NT2/D1 (cell line): ENCODE results near the gene PTPRG.

Experiments
- DNase-seq: peaks from one replicate; pipeline ENCODE4 v3.0.0-alpha.2; 2011; ENCODE audit warnings: low read depth, low spot score
- H3K27me3 ChIP-seq: 2 replicates; pipeline ENCODE4 v1.6.0; 2011; ENCODE audit warnings: mild to moderate bottlenecking; ENCODE audit not compliant: insufficient read length, insufficient read depth
- H3K36me3 ChIP-seq: 2 replicates; pipeline ENCODE4 v1.6.1; 2011; ENCODE audit warnings: mild to moderate bottlenecking, low read length, mixed read lengths; ENCODE audit not compliant: insufficient read depth, insufficient read length
- H3K4me1 ChIP-seq: 2 replicates; pipeline ENCODE4 v1.5.1; 2011; ENCODE audit not compliant: insufficient read depth, insufficient read length
- H3K4me3 ChIP-seq: 2 replicates; pipeline ENCODE4 v1.5.1; 2011; ENCODE audit warnings: low read depth; ENCODE audit not compliant: insufficient read length
- H3K9ac ChIP-seq: 2 replicates; pipeline ENCODE4 v1.6.0; 2011; ENCODE audit warnings: low read depth; ENCODE audit not compliant: insufficient read length
- H3K9me3 ChIP-seq: 2 replicates; pipeline ENCODE4 v1.5.1; 2011; ENCODE audit warnings: mild to moderate bottlenecking, low read length; ENCODE audit not compliant: insufficient read depth
- SUZ12 ChIP-seq: IDR thresholded peaks from 2 replicates; pipeline ENCODE4 v1.6.1; 2011; ENCODE audit not compliant: insufficient read length, insufficient read depth; ENCODE audit errors: extremely low read depth
- YY1 ChIP-seq: IDR thresholded peaks from 2 replicates; pipeline ENCODE4 v1.6.1; 2011; ENCODE audit not compliant: insufficient read length, insufficient read depth
- ZNF274 ChIP-seq: IDR thresholded peaks from 2 replicates; pipeline ENCODE4 v1.6.1; 2011; ENCODE audit warnings: mild to moderate bottlenecking, low read depth, low read length

The PTPRG gene

GRCh38 chr3:61733876-61734275 is 172.5 kb downstream of the PTPRG start:
- no peak overlapping the region for H3K9ac ChIP-seq
- no peaks in the 10 kb centered on the region for H3K36me3 ChIP-seq
- no peak overlapping the region for H3K4me3 ChIP-seq
- no peaks in the 10 kb centered on the region for H3K9me3 ChIP-seq
- no peaks in the 10 kb centered on the region for H3K27me3 ChIP-seq
- TF ChIP-seq SUZ12 (no peak), ZNF274 (no peak), YY1 (no peak)
- H3K4me1 ChIP-seq = peaks cover 2% of the 10 kb centered on the region
- DNase-seq = no peak

- Histone ChIP-seq H3K4me3 (no peak overlapping the region), H3K9me3 (no peaks in the 10 kb centered on the region)
These were observed 173.6 kb downstream of the PTPRG start for GRCh38 chr3:61734749-61735686.

GRCh38 chr3:61736506-61736905 is 175.1 kb downstream of the PTPRG start:
- H3K4me1 ChIP-seq = no peaks in the 10 kb centered on the region
- no peaks in the 10 kb centered on the region for H3K9me3 ChIP-seq
- no peak overlapping the region for H3K9ac ChIP-seq
- no peaks in the 10 kb centered on the region for H3K36me3 ChIP-seq
- no peaks in the 10 kb centered on the region for H3K27me3 ChIP-seq
- H3K4me3 ChIP-seq = no peak overlapping the region
- TF ChIP-seq YY1 (no peak), ZNF274 (no peak), SUZ12 (no peak)
- DNase-seq = no peak

More at GRCh38 chr3:61734749-61735686, 173.6 kb downstream of the PTPRG start:
- no peak for TF ChIP-seq SUZ12
- no peak for TF ChIP-seq ZNF274
- TF ChIP-seq YY1 = no peak
- DNase-seq = no peak
- H3K36me3 ChIP-seq = no peaks in the 10 kb centered on the region
- H3K4me1 ChIP-seq = peaks cover under 1% of the 10 kb centered on the region
- H3K27me3 ChIP-seq = no peaks in the 10 kb centered on the region
- H3K9ac ChIP-seq = no peak overlapping the region

GRCh38 chr3:61739640-61740039 is 178.3 kb downstream of the PTPRG start:
- TF ChIP-seq YY1 (no peak), ZNF274 (no peak), SUZ12 (no peak)
- Histone ChIP-seq H3K36me3 (no peaks in the 10 kb centered on the region), H3K27me3 (no peaks in the 10 kb centered on the region), H3K4me3 (no peak overlapping the region), H3K4me1 (no peaks in the 10 kb centered on the region), H3K9me3 (no peaks in the 10 kb centered on the region), H3K9ac (no peak overlapping the region)
- no peak for DNase-seq

GRCh38 chr3:61740494-61740893 is 179.1 kb downstream of the PTPRG start:
- TF ChIP-seq ZNF274 (no peak), SUZ12 (no peak), YY1 (no peak)
- no peaks in the 10 kb centered on the region for H3K36me3 ChIP-seq
- H3K9me3 ChIP-seq = no peaks in the 10 kb centered on the region
- no peak overlapping the region for H3K4me3 ChIP-seq
- no peaks in the 10 kb centered on the region for H3K4me1 ChIP-seq
- no peak overlapping the region for H3K9ac ChIP-seq
- H3K27me3 ChIP-seq = no peaks in the 10 kb centered on the region
- DNase-seq = no peak

DNA sequence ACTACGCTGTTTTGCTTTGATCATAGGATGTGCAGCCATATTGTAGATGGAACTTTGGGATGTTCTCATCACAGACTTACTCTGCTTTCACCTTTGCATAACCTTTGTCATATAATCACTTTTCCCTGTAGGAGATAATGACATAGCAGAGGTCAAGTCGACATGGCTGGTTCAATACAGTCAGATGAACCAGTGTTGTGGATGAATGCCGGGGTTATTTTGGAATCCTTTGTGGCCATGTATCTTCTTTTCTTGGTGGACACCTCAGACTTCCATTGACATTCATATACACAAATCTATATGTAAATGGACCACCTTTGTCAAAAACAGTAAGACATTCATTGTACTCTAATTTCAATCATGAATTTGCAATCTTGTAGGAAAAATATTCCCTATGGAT is 180.2 kb downstream of the PTPRG start:
- no peaks in the 10 kb centered on the region for H3K9me3 ChIP-seq
- no peak for DNase-seq
- H3K4me3 ChIP-seq = no peak overlapping the region
- no peak for TF ChIP-seq SUZ12
- no peak for TF ChIP-seq YY1
- TF ChIP-seq ZNF274 = no peak
- no peaks in the 10 kb centered on the region for H3K4me1 ChIP-seq
- H3K9ac ChIP-seq = no peak overlapping the region
- H3K27me3 ChIP-seq = no peaks in the 10 kb centered on the region
- no peaks in the 10 kb centered on the region for H3K36me3 ChIP-seq

GRCh38 chr3:61742006-61742405 is 180.6 kb downstream of the PTPRG start:
- H3K36me3 ChIP-seq = no peaks in the 10 kb centered on the region
- no peaks in the 10 kb centered on the region for H3K9me3 ChIP-seq
- no peak overlapping the region for H3K9ac ChIP-seq
- no peaks in the 10 kb centered on the region for H3K4me1 ChIP-seq
- no peaks in the 10 kb centered on the region for H3K27me3 ChIP-seq
- no peak for DNase-seq
- no peak overlapping the region for H3K4me3 ChIP-seq
- TF ChIP-seq SUZ12 (no peak), YY1 (no peak), ZNF274 (no peak)
